Coronary artery (tissue), 2 donors: ENCODE measurements around the gene RXFP4.
"Not testable (repeated sequence)": the region's sequence is repeated elsewhere in the genome, so short reads cannot be mapped to it uniquely, and the experiment has no call there.

Source experiments
- DNase-seq: peaks from one replicate; pipeline ENCODE4 v3.0.0-alpha.2; 2017; ENCODE audit warnings: low spot score
- H3K27ac ChIP-seq, 2 donors: fragments of 200-600 bp; sonication (generic); one replicate each; pipeline ENCODE4 v1.5.1; 2016 to 2019
- H3K4me3 ChIP-seq: fragments of 200-600 bp; sonication (generic); 2 replicates; pipeline ENCODE4 v1.5.1; 2016; ENCODE audit warnings: mild to moderate bottlenecking, moderate library complexity
- CTCF ChIP-seq: fragments of 200-600 bp; sonication (generic); IDR thresholded peaks from one replicate; pipeline ENCODE4 v1.5.1; 2019; ENCODE audit warnings: antibody characterized with exemption

The RXFP4 gene

DNA sequence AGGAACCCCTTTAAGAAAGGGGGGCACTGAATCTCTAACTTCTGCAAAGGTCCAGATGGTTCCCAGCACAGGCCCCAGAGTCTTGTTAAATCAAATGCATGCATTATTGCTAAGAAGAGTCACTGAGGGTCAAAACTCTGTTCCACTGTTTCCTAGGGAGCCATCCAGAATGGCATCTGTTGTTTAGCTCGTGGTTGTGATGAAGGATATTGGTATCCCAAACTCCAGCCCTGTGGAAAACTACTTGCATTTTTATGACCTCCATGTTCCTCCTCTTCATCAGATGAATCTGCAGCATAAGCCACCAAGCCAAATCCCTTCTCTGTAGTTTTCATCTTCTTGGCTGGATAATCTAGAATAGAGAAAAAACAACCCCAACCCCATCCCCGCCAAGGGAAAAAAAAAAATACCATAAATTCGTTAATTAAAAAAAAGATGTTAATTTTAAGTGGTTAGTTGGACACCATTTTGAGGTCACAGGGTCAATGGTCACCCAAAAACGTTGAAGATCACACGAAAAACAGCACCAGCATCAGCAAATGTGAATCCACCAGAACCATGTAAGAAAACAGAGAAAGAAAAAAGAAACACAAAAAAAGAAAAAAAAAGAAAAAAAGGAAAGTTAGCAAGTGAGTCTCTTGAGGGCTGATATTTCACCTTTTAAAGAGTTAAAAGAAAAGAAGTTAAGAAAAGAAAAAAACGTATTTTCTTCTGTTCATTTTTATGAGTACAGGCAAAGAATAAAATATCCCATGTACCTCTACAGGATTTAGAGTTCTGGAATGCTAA lies 27.3 kb upstream of the RXFP4 start:
- no peak overlapping the region for H3K4me3 ChIP-seq
- TF ChIP-seq CTCF, result no peak
- peak overlapping the region in 1 of 2 donors; percentile 39 for H3K27ac ChIP-seq
- no peak for DNase-seq

DNA sequence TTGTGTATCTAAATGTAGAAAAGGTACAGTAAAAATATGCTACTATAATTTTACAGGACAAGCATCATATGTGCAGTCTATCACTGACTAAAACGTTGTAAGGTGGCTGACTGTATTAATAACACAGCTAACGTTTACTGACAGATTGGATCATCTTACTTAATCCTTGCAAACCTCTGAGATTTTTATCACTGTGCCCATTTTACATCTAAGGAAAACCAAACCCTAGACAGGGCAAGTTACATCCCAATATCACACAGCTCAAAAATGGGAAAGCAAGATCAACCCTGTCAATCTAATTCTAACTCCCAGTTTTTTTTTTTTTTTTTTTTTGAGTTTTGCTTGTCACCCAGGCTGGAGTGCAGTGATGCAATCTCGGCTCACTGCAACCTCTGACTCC lies 22.8 kb upstream of the RXFP4 start:
- no peak overlapping the region for H3K4me3 ChIP-seq
- TF ChIP-seq CTCF, result no peak
- DNase-seq, result no peak
- no peak overlapping the region for H3K27ac ChIP-seq

DNA sequence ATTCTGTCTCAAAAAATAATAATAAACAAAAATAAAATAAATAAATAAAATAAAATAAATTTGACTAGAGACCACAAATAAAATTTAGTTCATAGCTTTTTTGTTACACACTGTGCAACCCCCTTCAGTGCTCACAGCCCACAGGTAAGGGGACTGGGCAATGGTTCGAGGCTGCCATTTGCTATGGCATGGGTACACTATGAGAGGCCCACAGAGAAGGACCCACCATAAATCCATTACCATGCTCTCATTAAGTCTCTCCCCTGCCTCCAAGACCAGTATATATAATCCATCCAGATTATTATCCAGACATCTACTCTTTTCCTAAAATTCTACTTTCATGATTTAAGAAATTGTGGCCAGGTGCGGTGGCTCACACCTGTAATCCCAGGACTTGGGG lies 21.6 kb upstream of the RXFP4 start:
- H3K4me3 ChIP-seq, result no peak overlapping the region

DNA sequence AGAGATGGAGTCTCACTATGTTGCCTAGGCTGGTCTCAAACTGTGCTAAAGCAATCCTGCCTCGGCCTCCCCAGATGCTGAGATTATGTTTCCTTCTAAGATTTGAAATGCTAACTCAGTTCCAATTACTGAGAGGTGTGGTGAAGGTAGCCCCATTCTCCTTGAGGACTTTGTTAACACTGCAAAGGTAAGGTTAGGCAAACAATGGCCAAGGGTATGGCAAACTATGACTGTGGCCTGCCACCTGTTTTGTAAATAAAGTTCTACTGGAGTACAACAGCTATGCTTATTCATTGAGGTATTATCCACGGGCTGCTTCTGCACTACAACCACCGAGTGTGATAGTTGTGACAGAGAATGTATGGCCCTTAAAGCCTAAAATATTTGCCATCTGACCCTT lies 20.7 kb upstream of the RXFP4 start:
- no peak for TF ChIP-seq CTCF
- Histone ChIP-seq H3K4me3 (no peak overlapping the region), H3K27ac (no peak overlapping the region)
- DNase-seq, result no peak

More for the DNA sequence above, 21.6 kb upstream of the RXFP4 start:
- H3K27ac ChIP-seq, result no peak overlapping the region
- no peak for DNase-seq
- TF ChIP-seq CTCF, result no peak

DNA sequence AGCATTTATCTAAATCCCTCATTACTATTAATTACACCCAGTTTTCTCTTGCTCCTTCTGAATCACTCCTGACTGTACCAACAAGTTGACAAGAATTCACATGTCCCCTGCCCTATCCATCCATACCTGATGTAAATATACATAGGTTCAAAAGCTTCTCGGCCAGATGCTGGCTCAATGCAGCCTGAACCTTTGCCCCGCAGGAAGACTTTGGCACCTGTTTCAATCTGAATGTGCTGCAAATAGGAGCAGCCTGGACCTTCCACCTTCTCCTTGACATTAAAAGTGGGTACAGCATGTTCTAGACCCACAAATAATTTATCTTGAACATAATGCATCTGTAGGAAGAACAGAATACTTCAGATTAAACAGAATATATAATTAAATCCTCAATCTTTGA lies 15.9 kb upstream of the RXFP4 start:
- no peak for TF ChIP-seq CTCF
- H3K27ac ChIP-seq, result no peak overlapping the region
- DNase-seq, result no peak
- H3K4me3 ChIP-seq, result no peak overlapping the region

DNA sequence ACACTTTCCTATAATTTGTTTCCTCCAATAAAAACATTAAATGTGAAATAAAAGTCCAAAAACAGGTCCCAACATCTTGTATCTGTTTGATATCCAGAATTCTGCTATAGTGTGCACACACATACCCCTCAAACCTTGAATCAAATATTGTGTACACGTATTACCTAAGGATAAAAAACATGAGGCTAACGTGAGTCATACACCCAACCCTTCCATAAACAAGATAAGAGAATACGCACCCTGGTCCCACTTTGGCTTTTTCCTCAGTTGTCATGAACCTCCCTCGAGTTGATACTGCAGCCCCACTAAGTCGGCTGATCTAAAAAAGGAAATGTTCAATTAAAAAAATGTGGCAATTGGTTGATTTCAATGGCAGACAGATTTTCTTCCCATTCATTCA lies 12.4 kb upstream of the RXFP4 start:
- H3K27ac ChIP-seq, result no peak overlapping the region
- DNase-seq, result no peak
- TF ChIP-seq CTCF, result no peak

DNA sequence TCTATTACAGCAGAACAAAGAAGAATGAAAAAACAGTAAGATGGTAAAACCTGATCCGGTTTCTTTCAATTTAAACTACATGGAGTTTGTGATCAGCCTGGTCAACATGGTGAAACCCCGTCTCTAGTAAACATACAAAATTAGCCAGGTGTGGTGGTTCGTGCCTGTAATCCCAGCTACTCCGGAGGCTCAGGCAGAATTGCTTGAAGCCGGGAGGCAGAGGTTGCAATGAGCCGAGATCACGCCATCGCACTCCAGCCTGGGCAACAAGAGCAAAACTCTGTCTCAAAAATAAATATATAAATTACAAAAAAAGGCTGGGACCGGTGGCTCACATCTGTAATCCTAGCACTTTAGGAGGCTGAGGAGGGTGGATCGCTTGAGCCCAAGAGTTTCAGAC lies 10.7 kb upstream of the RXFP4 start:
- DNase-seq, H3K27ac ChIP-seq: not testable (repeated sequence)
- peak overlapping the region; percentile 49 for H3K4me3 ChIP-seq

More for the DNA sequence above, 12.4 kb upstream of the RXFP4 start:
- no peak overlapping the region for H3K4me3 ChIP-seq
